ENCODE measurements around the gene CYFIP1. TPM values are rescaled to one million over a fixed set of nuclear protein-coding genes. Genes with fewer than 3 reads are reported as not detected.

The CYFIP1 gene
- total RNA-seq, 1 experiment from 2014 or later: 143 TPM

DNA sequence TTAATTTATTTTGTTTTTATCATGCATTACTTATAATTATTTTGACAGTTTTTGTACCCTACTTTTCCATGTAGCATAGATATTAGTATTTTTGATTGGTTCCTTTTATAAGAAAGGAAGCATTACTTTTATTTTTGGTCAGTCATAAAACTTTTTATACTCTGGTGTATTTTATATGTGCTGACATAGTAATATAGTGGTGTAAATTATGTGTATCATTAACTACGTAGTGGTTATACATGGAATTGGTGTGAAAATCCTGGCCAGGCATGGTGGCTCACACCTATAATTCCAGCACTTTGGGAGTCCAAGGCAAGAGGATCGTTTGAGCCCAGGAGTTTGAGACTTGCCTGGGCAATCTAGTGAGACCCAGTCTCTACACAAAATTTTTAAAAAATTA, 160.5 kb downstream of the CYFIP1 start:
- H3K4me2 ChIP-seq (ENCODE audit: low read length): no peak overlapping the region
- H3K27ac ChIP-seq (ENCODE audit: low read depth, low read length): no peak overlapping the region
- no peak for ATAC-seq
- peaks cover 12 to 16% of the 10 kb centered on the region in 2 experiments for H3K36me3 ChIP-seq (ENCODE audit: control insufficient read depth in 1 of 2, insufficient read depth in 2 of 2, low read length in 2 of 2)
- H3K9me2 ChIP-seq (ENCODE audit: insufficient read depth): no peaks in the 10 kb centered on the region
- H3K4me1 ChIP-seq (ENCODE audit: control insufficient read depth in 1 of 2, insufficient read depth in 2 of 2, low read length in 2 of 2): no peaks in the 10 kb centered on the region
- no TSS peak for BruUV-seq (replicated peaks)
- H4K20me1 ChIP-seq (ENCODE audit: insufficient read depth): no peaks in the 10 kb centered on the region
- ChIA-PET CTCF (no interaction called here), POLR2A (no interaction called here), RAD21 (ENCODE audit: low non-redundant PET in 1 of 2, low total read pairs in 2 of 2, uncharacterized antibody in 2 of 2, unreplicated experiment in 2 of 2) (no interaction called here)
- H3K79me2 ChIP-seq (ENCODE audit: insufficient read depth, low read length): no peaks in the 10 kb centered on the region
- no peak for DNase-seq (ENCODE audit: low read depth, low spot score)
- H3K4me3 ChIP-seq (replicated peaks in 1 of 2; ENCODE audit: low read depth in 1 of 2, low read length in 2 of 2): no peak overlapping the region
- no peak for TF ChIP-seq ZFX (IDR thresholded peaks at IDR 0.05)
- no peak for TF ChIP-seq ZNF274 (IDR thresholded peaks at IDR 0.05; ENCODE audit: low read depth, low read length)
- TF ChIP-seq, protein P1, sequence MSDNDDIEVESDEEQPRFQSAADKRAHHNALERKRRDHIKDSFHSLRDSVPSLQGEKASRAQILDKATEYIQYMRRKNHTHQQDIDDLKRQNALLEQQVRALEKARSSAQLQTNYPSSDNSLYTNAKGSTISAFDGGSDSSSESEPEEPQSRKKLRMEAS (IDR thresholded peaks at IDR 0.05): no peak
- TF ChIP-seq YY1 (IDR thresholded peaks at IDR 0.05; ENCODE audit: extremely low read depth, insufficient replicate concordance, low read depth, low read length): no peak
- TF ChIP-seq FOSL1 (IDR thresholded peaks at IDR 0.05; ENCODE audit: low read depth): no peak
- TF ChIP-seq, protein P2, sequence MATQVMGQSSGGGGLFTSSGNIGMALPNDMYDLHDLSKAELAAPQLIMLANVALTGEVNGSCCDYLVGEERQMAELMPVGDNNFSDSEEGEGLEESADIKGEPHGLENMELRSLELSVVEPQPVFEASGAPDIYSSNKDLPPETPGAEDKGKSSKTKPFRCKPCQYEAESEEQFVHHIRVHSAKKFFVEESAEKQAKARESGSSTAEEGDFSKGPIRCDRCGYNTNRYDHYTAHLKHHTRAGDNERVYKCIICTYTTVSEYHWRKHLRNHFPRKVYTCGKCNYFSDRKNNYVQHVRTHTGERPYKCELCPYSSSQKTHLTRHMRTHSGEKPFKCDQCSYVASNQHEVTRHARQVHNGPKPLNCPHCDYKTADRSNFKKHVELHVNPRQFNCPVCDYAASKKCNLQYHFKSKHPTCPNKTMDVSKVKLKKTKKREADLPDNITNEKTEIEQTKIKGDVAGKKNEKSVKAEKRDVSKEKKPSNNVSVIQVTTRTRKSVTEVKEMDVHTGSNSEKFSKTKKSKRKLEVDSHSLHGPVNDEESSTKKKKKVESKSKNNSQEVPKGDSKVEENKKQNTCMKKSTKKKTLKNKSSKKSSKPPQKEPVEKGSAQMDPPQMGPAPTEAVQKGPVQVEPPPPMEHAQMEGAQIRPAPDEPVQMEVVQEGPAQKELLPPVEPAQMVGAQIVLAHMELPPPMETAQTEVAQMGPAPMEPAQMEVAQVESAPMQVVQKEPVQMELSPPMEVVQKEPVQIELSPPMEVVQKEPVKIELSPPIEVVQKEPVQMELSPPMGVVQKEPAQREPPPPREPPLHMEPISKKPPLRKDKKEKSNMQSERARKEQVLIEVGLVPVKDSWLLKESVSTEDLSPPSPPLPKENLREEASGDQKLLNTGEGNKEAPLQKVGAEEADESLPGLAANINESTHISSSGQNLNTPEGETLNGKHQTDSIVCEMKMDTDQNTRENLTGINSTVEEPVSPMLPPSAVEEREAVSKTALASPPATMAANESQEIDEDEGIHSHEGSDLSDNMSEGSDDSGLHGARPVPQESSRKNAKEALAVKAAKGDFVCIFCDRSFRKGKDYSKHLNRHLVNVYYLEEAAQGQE (IDR thresholded peaks at IDR 0.05; ENCODE audit: low read depth): no peak
- no peak for TF ChIP-seq SRF (IDR thresholded peaks at IDR 0.05; ENCODE audit: low read depth)
- no peak for TF ChIP-seq POLR2AphosphoS5 (IDR thresholded peaks at IDR 0.05; ENCODE audit: low read depth, low read length)
- no peak overlapping the region for H3K9ac ChIP-seq (ENCODE audit: low read length)
- H3K9me3 ChIP-seq (ENCODE audit: control insufficient read depth in 1 of 2, insufficient read depth in 1 of 2, low read depth in 1 of 2, low read length in 2 of 2): no peaks in the 10 kb centered on the region
- no peaks in the 10 kb centered on the region for H3K27me3 ChIP-seq (ENCODE audit: insufficient read depth, low read length)
- intact Hi-C loops (cut with micrococcal nuclease): no loop called here
- H2AFZ ChIP-seq (ENCODE audit: low read depth, low read length, poor library complexity, severe bottlenecking): no peak overlapping the region

Other genes with a start within 250 kb of the CYFIP1 start
- 30.6 TPM for gene NIPA1, start 193.7 kb downstream of the CYFIP1 start, total RNA-seq (2021; ENCODE audit: unreplicated experiment)
- gene NIPA2, start 141.7 kb downstream of the CYFIP1 start, total RNA-seq (2021; ENCODE audit: unreplicated experiment): 54.4 TPM
- 17.9 TPM for gene TUBGCP5, start 59.2 kb upstream of the CYFIP1 start, total RNA-seq (2021; ENCODE audit: unreplicated experiment)
- gene GOLGA6L1, start 156.5 kb upstream of the CYFIP1 start, total RNA-seq (2021; ENCODE audit: unreplicated experiment): not detected

Data from HCT116 (cell line).